ENCODE data around the gene HOXB4.

Gene HOXB4

GRCh38 chr17:48546137-48546923 is 31.8 kb downstream of the HOXB4 start:
- Histone ChIP-seq H3K4me1 (ENCODE audit: control insufficient read depth in 1 of 2, insufficient read depth in 2 of 2, low read length in 2 of 2) (peaks cover 0 to 6% of the 10 kb centered on the region in 2 donors), H3K36me3 (ENCODE audit: control insufficient read depth in 1 of 2, insufficient read depth in 2 of 2, low read length in 2 of 2) (no peaks in the 10 kb centered on the region), H3K27ac (ENCODE audit: low read depth, low read length) (peak overlapping the region; percentile 39), H3K27me3 (ENCODE audit: control insufficient read depth in 1 of 2, insufficient read depth in 2 of 2, low read length in 2 of 2) (peaks cover 37 to 74% of the 10 kb centered on the region in 2 donors), H3K4me3 (ENCODE audit: low read depth in 1 of 2, low read length in 2 of 2) (peak overlapping the region; percentile 13 to 24), H3K9me3 (ENCODE audit: control insufficient read depth in 1 of 2, low read length in 2 of 2) (no peaks in the 10 kb centered on the region), H3K9ac (ENCODE audit: low read depth in 1 of 2, low read length in 2 of 2) (peak overlapping the region; percentile 12 to 15)

- H3K9me3 ChIP-seq (ENCODE audit: control insufficient read depth in 1 of 2, low read length in 2 of 2): no peaks in the 10 kb centered on the region
- no peak overlapping the region for H3K4me3 ChIP-seq (ENCODE audit: low read depth in 1 of 2, low read length in 2 of 2)
- H3K4me1 ChIP-seq (ENCODE audit: control insufficient read depth in 1 of 2, insufficient read depth in 2 of 2, low read length in 2 of 2): peaks cover 0 to 6% of the 10 kb centered on the region in 2 donors
- no peak overlapping the region for H3K9ac ChIP-seq (ENCODE audit: low read depth in 1 of 2, low read length in 2 of 2)
- peaks cover 41 to 82% of the 10 kb centered on the region in 2 donors for H3K27me3 ChIP-seq (ENCODE audit: control insufficient read depth in 1 of 2, insufficient read depth in 2 of 2, low read length in 2 of 2)
- no peak overlapping the region for H3K27ac ChIP-seq (ENCODE audit: low read depth, low read length)
- no peaks in the 10 kb centered on the region for H3K36me3 ChIP-seq (ENCODE audit: control insufficient read depth in 1 of 2, insufficient read depth in 2 of 2, low read length in 2 of 2)
Observed at GRCh38 chr17:48545539-48545938, 32.6 kb downstream of the HOXB4 start.

- peaks cover 0 to 6% of the 10 kb centered on the region in 2 donors for H3K4me1 ChIP-seq (ENCODE audit: control insufficient read depth in 1 of 2, insufficient read depth in 2 of 2, low read length in 2 of 2)
- H3K27me3 ChIP-seq (ENCODE audit: control insufficient read depth in 1 of 2, insufficient read depth in 2 of 2, low read length in 2 of 2): peaks cover 44 to 80% of the 10 kb centered on the region in 2 donors
- peak within 1 kb of the TSS; percentile 30 to 68 for H3K9ac ChIP-seq (ENCODE audit: low read depth in 1 of 2, low read length in 2 of 2)
- peak within 1 kb of the TSS; percentile 69 to 72 for H3K4me3 ChIP-seq (ENCODE audit: low read depth in 1 of 2, low read length in 2 of 2)
- H3K36me3 ChIP-seq (ENCODE audit: control insufficient read depth in 1 of 2, insufficient read depth in 2 of 2, low read length in 2 of 2): no peaks in the 10 kb centered on the region
- peak within 1 kb of the TSS; percentile 79 for H3K27ac ChIP-seq (ENCODE audit: low read depth, low read length)
- H3K9me3 ChIP-seq (ENCODE audit: control insufficient read depth in 1 of 2, low read length in 2 of 2): no peaks in the 10 kb centered on the region
Observed at GRCh38 chr17:48545022-48545375, 33.2 kb downstream of the HOXB4 start, which contains the start of gene HOXB2. TSS of gene HOXB2 (minus strand) at chr17:48545109. CDS start at chr17:48544911, 198 bp downstream.

GRCh38 chr17:48544349-48545021 is 33.7 kb downstream of the HOXB4 start:
- Histone ChIP-seq H3K27me3 (ENCODE audit: control insufficient read depth in 1 of 2, insufficient read depth in 2 of 2, low read length in 2 of 2) (peaks cover 45 to 77% of the 10 kb centered on the region in 2 donors), H3K27ac (ENCODE audit: low read depth, low read length) (peak overlapping the region; percentile 79), H3K4me1 (ENCODE audit: control insufficient read depth in 1 of 2, insufficient read depth in 2 of 2, low read length in 2 of 2) (peaks cover 0 to 6% of the 10 kb centered on the region in 2 donors), H3K9ac (ENCODE audit: low read depth in 1 of 2, low read length in 2 of 2) (peak overlapping the region; percentile 30 to 68), H3K36me3 (ENCODE audit: control insufficient read depth in 1 of 2, insufficient read depth in 2 of 2, low read length in 2 of 2) (no peaks in the 10 kb centered on the region), H3K9me3 (ENCODE audit: control insufficient read depth in 1 of 2, low read length in 2 of 2) (no peaks in the 10 kb centered on the region), H3K4me3 (ENCODE audit: low read depth in 1 of 2, low read length in 2 of 2) (peak overlapping the region; percentile 69 to 72)

- peak overlapping the region; percentile 79 for H3K27ac ChIP-seq (ENCODE audit: low read depth, low read length)
Observed at GRCh38 chr17:48543854-48544348, 34.2 kb downstream of the HOXB4 start.

GRCh38 chr17:48543107-48543853 is 34.9 kb downstream of the HOXB4 start:
- Histone ChIP-seq H3K9me3 (ENCODE audit: control insufficient read depth in 1 of 2, low read length in 2 of 2) (no peaks in the 10 kb centered on the region), H3K27ac (ENCODE audit: low read depth, low read length) (peak overlapping the region; percentile 79), H3K4me1 (ENCODE audit: control insufficient read depth in 1 of 2, insufficient read depth in 2 of 2, low read length in 2 of 2) (peaks cover 0 to 6% of the 10 kb centered on the region in 2 donors), H3K36me3 (ENCODE audit: control insufficient read depth in 1 of 2, insufficient read depth in 2 of 2, low read length in 2 of 2) (no peaks in the 10 kb centered on the region), H3K4me3 (ENCODE audit: low read depth in 1 of 2, low read length in 2 of 2) (peak overlapping the region; percentile 69 to 72), H3K9ac (ENCODE audit: low read depth in 1 of 2, low read length in 2 of 2) (peak overlapping the region; percentile 59 to 68), H3K27me3 (ENCODE audit: control insufficient read depth in 1 of 2, insufficient read depth in 2 of 2, low read length in 2 of 2) (peaks cover 40 to 66% of the 10 kb centered on the region in 2 donors)

More at GRCh38 chr17:48543854-48544348, 34.2 kb downstream of the HOXB4 start:
- Histone ChIP-seq H3K4me3 (ENCODE audit: low read depth in 1 of 2, low read length in 2 of 2) (peak overlapping the region; percentile 69 to 72), H3K4me1 (ENCODE audit: control insufficient read depth in 1 of 2, insufficient read depth in 2 of 2, low read length in 2 of 2) (peaks cover 0 to 6% of the 10 kb centered on the region in 2 donors), H3K9me3 (ENCODE audit: control insufficient read depth in 1 of 2, low read length in 2 of 2) (no peaks in the 10 kb centered on the region), H3K36me3 (ENCODE audit: control insufficient read depth in 1 of 2, insufficient read depth in 2 of 2, low read length in 2 of 2) (no peaks in the 10 kb centered on the region), H3K27me3 (ENCODE audit: control insufficient read depth in 1 of 2, insufficient read depth in 2 of 2, low read length in 2 of 2) (peaks cover 45 to 72% of the 10 kb centered on the region in 2 donors), H3K9ac (ENCODE audit: low read depth in 1 of 2, low read length in 2 of 2) (peak overlapping the region; percentile 30 to 68)

GRCh38 chr17:48542698-48543106 is 35.4 kb downstream of the HOXB4 start:
- H3K4me1 ChIP-seq (ENCODE audit: control insufficient read depth in 1 of 2, insufficient read depth in 2 of 2, low read length in 2 of 2): peaks cover 0 to 1% of the 10 kb centered on the region in 2 donors
- H3K27me3 ChIP-seq (ENCODE audit: control insufficient read depth in 1 of 2, insufficient read depth in 2 of 2, low read length in 2 of 2): peaks cover 36 to 60% of the 10 kb centered on the region in 2 donors
- no peaks in the 10 kb centered on the region for H3K9me3 ChIP-seq (ENCODE audit: control insufficient read depth in 1 of 2, low read length in 2 of 2)
- H3K4me3 ChIP-seq (ENCODE audit: low read depth in 1 of 2, low read length in 2 of 2): peak overlapping the region; percentile 69 to 72
- peak overlapping the region; percentile 79 for H3K27ac ChIP-seq (ENCODE audit: low read depth, low read length)
- peak overlapping the region; percentile 59 to 68 for H3K9ac ChIP-seq (ENCODE audit: low read depth in 1 of 2, low read length in 2 of 2)
- H3K36me3 ChIP-seq (ENCODE audit: control insufficient read depth in 1 of 2, insufficient read depth in 2 of 2, low read length in 2 of 2): no peaks in the 10 kb centered on the region

GRCh38 chr17:48542114-48542656 is 36.0 kb downstream of the HOXB4 start:
- H3K4me1 ChIP-seq (ENCODE audit: control insufficient read depth in 1 of 2, insufficient read depth in 2 of 2, low read length in 2 of 2): no peaks in the 10 kb centered on the region
- peak overlapping the region; percentile 59 to 66 for H3K9ac ChIP-seq (ENCODE audit: low read depth in 1 of 2, low read length in 2 of 2)
- H3K36me3 ChIP-seq (ENCODE audit: control insufficient read depth in 1 of 2, insufficient read depth in 2 of 2, low read length in 2 of 2): no peaks in the 10 kb centered on the region
- H3K27me3 ChIP-seq (ENCODE audit: control insufficient read depth in 1 of 2, insufficient read depth in 2 of 2, low read length in 2 of 2): peaks cover 35 to 59% of the 10 kb centered on the region in 2 donors
- peak overlapping the region; percentile 87 for H3K27ac ChIP-seq (ENCODE audit: low read depth, low read length)
- no peaks in the 10 kb centered on the region for H3K9me3 ChIP-seq (ENCODE audit: control insufficient read depth in 1 of 2, low read length in 2 of 2)
- peak overlapping the region; percentile 60 to 72 for H3K4me3 ChIP-seq (ENCODE audit: low read depth in 1 of 2, low read length in 2 of 2)

GRCh38 chr17:48541577-48542113 is 36.5 kb downstream of the HOXB4 start:
- Histone ChIP-seq H3K27ac (ENCODE audit: low read depth, low read length) (peak overlapping the region; percentile 87), H3K9ac (ENCODE audit: low read depth in 1 of 2, low read length in 2 of 2) (peak overlapping the region; percentile 63 to 66), H3K27me3 (ENCODE audit: control insufficient read depth in 1 of 2, insufficient read depth in 2 of 2, low read length in 2 of 2) (peaks cover 33 to 55% of the 10 kb centered on the region in 2 donors), H3K4me3 (ENCODE audit: low read depth in 1 of 2, low read length in 2 of 2) (peak overlapping the region; percentile 60 to 72), H3K9me3 (ENCODE audit: control insufficient read depth in 1 of 2, low read length in 2 of 2) (no peaks in the 10 kb centered on the region), H3K4me1 (ENCODE audit: control insufficient read depth in 1 of 2, insufficient read depth in 2 of 2, low read length in 2 of 2) (no peaks in the 10 kb centered on the region), H3K36me3 (ENCODE audit: control insufficient read depth in 1 of 2, insufficient read depth in 2 of 2, low read length in 2 of 2) (no peaks in the 10 kb centered on the region)

All from duodenal mucosa (tissue), 2 donors.